Measurements from ENCODE around the gene IFITM5. TPM values are rescaled to one million over a fixed set of nuclear protein-coding genes. Genes with fewer than 3 reads are reported as not detected.
A peak's percentile ranks its signal among the peaks of the same experiment; 100 is the strongest.

The IFITM5 gene
- total and polyA plus RNA-seq, 2 of the 8 experiments (the other 6 are each of a cell fraction or from before 2014, with no cell fraction given) = not detected

DNA sequence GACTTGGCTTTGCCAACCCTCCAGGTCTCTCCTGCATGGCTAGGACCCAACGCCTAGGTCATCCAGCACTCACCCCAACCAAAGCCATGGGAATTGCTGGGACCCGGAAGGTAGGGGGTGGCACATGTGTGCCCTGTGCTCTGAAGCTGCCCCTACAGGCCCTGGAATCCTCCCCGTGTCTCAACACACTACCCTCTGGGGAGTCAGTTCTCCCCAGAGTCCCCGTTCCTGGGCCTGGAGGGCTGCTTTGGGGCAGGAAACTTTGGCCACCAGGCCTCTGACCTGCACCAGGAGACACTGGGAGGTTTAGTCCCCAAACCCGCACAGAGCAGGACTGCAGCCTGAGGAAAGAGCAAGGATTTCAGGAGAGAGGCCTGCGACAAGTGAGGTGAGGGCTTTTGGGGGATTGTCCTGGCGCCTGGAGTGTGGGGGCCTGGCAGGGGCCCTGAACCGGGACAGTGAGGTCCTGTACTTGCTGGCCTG, 14.0 kb upstream of the IFITM5 start:
- 0 out of 2 replicates have a peak, but pooled peaks have one; percentile 37 for TF ChIP-seq RBBP5 (IDR thresholded peaks at IDR 0.05; ENCODE audit: borderline replicate concordance, low read depth, low read length)
- TF ChIP-seq SIN3A (conservative IDR thresholded peaks at IDR 0.05 in 1 of 2, IDR thresholded peaks at IDR 0.05 in 1 of 2; ENCODE audit: low read depth in 1 of 2, low read length in 2 of 2) = no peak
- peak overlapping the region; percentile 49 for H3K56ac ChIP-seq (replicated peaks; ENCODE audit: insufficient read length, low read depth, low read length)
- peak overlapping the region; percentile 84; the same call in 1 of the 2 replicates for H2BK12ac ChIP-seq (ENCODE audit: low read depth, low read length)
- peak overlapping the region; percentile 91 for H3K18ac ChIP-seq (ENCODE audit: extremely low read depth, low read length)
- no peak overlapping the region for H3K14ac ChIP-seq (ENCODE audit: insufficient read length)
- H2BK120ac ChIP-seq (replicated peaks; ENCODE audit: low read depth, low read length) = peak overlapping the region; percentile 91
- peak overlapping the region; percentile 95; the same call in 1 of the 2 replicates for H2BK20ac ChIP-seq (ENCODE audit: low read length)
- WGBS, 2 experiments (ENCODE audit: extremely low coverage in 1 of 2, insufficient coverage in 1 of 2, insufficient read length in 1 of 2, insufficient replicate concordance in 2 of 2, low coverage in 1 of 2, low lambda C conversion rate in 2 of 2, missing lambda C conversion rate in 1 of 2) = 35% methylated on average over 8 of the region's 8 CpGs; no CpG with 5 or more reads in 1 of the 2 experiments
- H3K27ac ChIP-seq (ENCODE audit: low read depth, low read length) = peak overlapping the region; percentile 29; the same call in 1 of the 2 replicates
- H2BK5ac ChIP-seq (ENCODE audit: low read depth, low read length) = peak overlapping the region; percentile 96; the same call in 1 of the 2 replicates
- H2AK5ac ChIP-seq (ENCODE audit: low read depth, low read length) = peak overlapping the region; percentile 57; the same call in 1 of the 2 replicates
- CTCF ChIA-PET (ENCODE audit: partially characterized antibody) = interaction anchor here (1.1 to 1.9 kb wide), 2 partner anchors 40 to 42 kb away, joined by 6 read pairs; no protein-coding TSS in a partner anchor
- no peaks in the 10 kb centered on the region for H3K9me3 ChIP-seq (ENCODE audit: insufficient read depth in 2 of 2, low read depth in 1 of 2, low read length in 1 of 2)
- peaks cover 0 to 21% of the 10 kb centered on the region in 2 experiments; a peak in 2 of 4 replicates for H3K79me2 ChIP-seq (ENCODE audit: control insufficient read depth in 1 of 2, insufficient read depth in 2 of 2, low read length in 2 of 2)
- no peak overlapping the region for H2AFZ ChIP-seq (ENCODE audit: low read length)
- no peaks in the 10 kb centered on the region for H3K27me3 ChIP-seq (replicated peaks in 1 of 4; ENCODE audit: control insufficient read depth in 3 of 4, extremely low read depth in 1 of 4, insufficient read depth in 3 of 4, low read length in 3 of 4)
- no peak overlapping the region for H3K23ac ChIP-seq (ENCODE audit: insufficient read length)
- H2BK15ac ChIP-seq (ENCODE audit: low read length) = peak overlapping the region; percentile 83; the same call in 1 of the 2 replicates
- no peak for FAIRE-seq
- no peaks in the 10 kb centered on the region for H3K79me1 ChIP-seq (ENCODE audit: low read depth, low read length)
- H3K36me3 ChIP-seq (ENCODE audit: control insufficient read depth in 2 of 4, insufficient read depth in 4 of 4, low read length in 3 of 4) = peaks cover 0 to 4% (median 0%) of the 10 kb centered on the region in 4 experiments; a peak in 1 of 8 replicates
- H4K91ac ChIP-seq (replicated peaks; ENCODE audit: insufficient read length, low read length) = peak overlapping the region; percentile 63
- peak overlapping the region; percentile 75 to 89 for H3K4me2 ChIP-seq (ENCODE audit: insufficient read depth in 1 of 2, low read depth in 2 of 2, low read length in 2 of 2)
- H4K8ac ChIP-seq (ENCODE audit: extremely low read depth, insufficient read depth, low read length) = no peak overlapping the region
- H4K5ac ChIP-seq (ENCODE audit: insufficient read length, low read depth, low read length) = peak overlapping the region; percentile 68
- peak overlapping the region in 3 of 4 experiments; percentile 71 to 94 (median 90); a peak in 7 of 8 replicates for H3K4me3 ChIP-seq (ENCODE audit: extremely low read depth in 1 of 4, insufficient read depth in 2 of 4, low read depth in 3 of 4, low read length in 4 of 4)
- POLR2A ChIA-PET (ENCODE audit: partially characterized antibody) = interaction anchor here (1.2 to 1.8 kb wide), 3 partner anchors 15 to 56 kb away, joined by 3 to 4 read pairs (median 3); partner anchors contain the start of gene B4GALNT4
- H3K4ac ChIP-seq (replicated peaks; ENCODE audit: insufficient read length, low read depth, low read length) = peak overlapping the region; percentile 95
- peaks cover 18% of the 10 kb centered on the region; the same call in 1 of the 2 replicates for H3K23me2 ChIP-seq (ENCODE audit: low read depth, low read length)
- H4K20me1 ChIP-seq (replicated peaks in 1 of 2; ENCODE audit: control insufficient read depth in 1 of 2, insufficient read depth in 2 of 2, low read length in 2 of 2) = peaks cover 0 to 5% of the 10 kb centered on the region in 2 experiments
- peak overlapping the region in 3 of 4 experiments; percentile 16 to 29 (median 19); a peak in 3 of 7 replicates for H3K9ac ChIP-seq (replicated peaks in 1 of 4; ENCODE audit: extremely low read depth in 1 of 4, low read depth in 3 of 4, low read length in 3 of 4)
- DNase-seq (ENCODE audit: low read depth in 1 of 2, low spot score in 2 of 2) = peak in 1 of 2 experiments; percentile 68
- peaks cover 9 to 44% (median 32%) of the 10 kb centered on the region in 4 experiments for H3K4me1 ChIP-seq (replicated peaks in 1 of 4; ENCODE audit: control insufficient read depth in 3 of 4, insufficient read depth in 4 of 4, low read length in 3 of 4)
